Stomach (tissue), 19 donors: Measurements from ENCODE around the gene SOAT2. TPM values are rescaled to one million over a fixed set of nuclear protein-coding genes. Genes with fewer than 3 reads are reported as not detected.

Experiments
- DNase-seq, 2 donors: peaks; one replicate each; pipeline versions ENCODE4 v3.0.0 to v3.0.0-alpha.2; 2013 to 2019
- H3K27ac ChIP-seq, 5 donors: fragments of 200-600 bp in 4 of 5; sonication (generic) in 4 of 5; one replicate each; pipeline ENCODE4 v1.5.1; 2013 to 2019; ENCODE audit warnings: mild to moderate bottlenecking in 1 of 5, moderate library complexity in 1 of 5
- H3K27me3 ChIP-seq, 3 donors: fragments of 200-600 bp; sonication (generic); one replicate each; pipeline ENCODE4 v1.5.1; 2017 to 2019; ENCODE audit warnings: mixed run types in 1 of 3
- H3K36me3 ChIP-seq, 4 donors: fragments of 200-600 bp; sonication (generic); 1 replicate in 3 of 4; 2 replicates in 1 of 4; pipeline ENCODE4 v1.5.1; 2016 to 2019
- H3K4me1 ChIP-seq, 4 donors: fragments of 200-600 bp; sonication (generic); one replicate each; pipeline ENCODE4 v1.5.1; 2016 to 2019
- H3K4me3 ChIP-seq, 4 donors: fragments of 200-600 bp; sonication (generic) in 3 of 4; one replicate each; pipeline ENCODE4 v1.5.1; 2016 to 2019; ENCODE audit warnings: mild to moderate bottlenecking in 1 of 4
- H3K9me3 ChIP-seq, 4 donors: fragments of 200-600 bp; sonication (generic); one replicate each; pipeline ENCODE4 v1.5.1; 2016 to 2019
- EP300 ChIP-seq: sonication (generic); formaldehyde crosslinking; IDR thresholded peaks from one replicate; pipeline ENCODE4 v1.6.1; 2017; ENCODE audit warnings: antibody characterized with exemption
- POLR2A ChIP-seq, 4 donors: fragments of 450-650 bp; IDR thresholded peaks; one replicate each; pipeline ENCODE4 v1.6.1; 2016; ENCODE audit warnings: antibody characterized with exemption in 4 of 4, control low read depth in 2 of 4, mild to moderate bottlenecking in 1 of 4, moderate library complexity in 1 of 4
- POLR2AphosphoS5 ChIP-seq, 3 donors: sonication (generic); formaldehyde crosslinking; IDR thresholded peaks; one replicate each; pipeline ENCODE4 v1.6.1; 2016; ENCODE audit warnings: antibody characterized with exemption in 3 of 3
- WGBS, 5 donors: extraction: QIAGEN DNeasy Blood & Tissue Kit in 3 of 5; methylation state at CpG; one replicate each; pipeline versions ENCODE4 v1.1.5 to v1.1.7; 2013 to 2018; 5-methylcytosine and 5-hydroxymethylcytosine counted together
- intact Hi-C: fragments of 100-400 bp; cut with DNase I; formaldehyde crosslinking; loops from one replicate; pipeline ENCODE4 v1.15.1; 2023; ENCODE audit warnings: low total_unique reads
- long read RNA-seq, 10 donors: transcript quantifications; one replicate each; lab custom pipeline, GENCODE V29; 2026
- polyA plus RNA-seq, 3 donors: library from polyadenylated mRNA; stranded (reverse); fragments of 200-250 nt; gene quantifications; one replicate each; pipeline ENCODE4 v1.2.3, GENCODE V29; 2013
- total RNA-seq, 5 donors: library from RNA; depleted of rRNA; stranded (reverse); fragments of >200 nt; gene quantifications; one replicate each; pipeline versions ENCODE4 v1.1.0 to v1.2.3, GENCODE V29; 2014 to 2016
- TF ChIP-seq, protein P1 (sequence below), 7 experiments: fragments of 450-650 bp in 4 of 7; fragments of 200-600 bp in 3 of 7; sonication (generic) in 3 of 7; IDR thresholded peaks; one replicate each; pipeline ENCODE4 v1.5.1; 2016 to 2019; ENCODE audit warnings: antibody characterized with exemption in 7 of 7, control low read depth in 2 of 7, mild to moderate bottlenecking in 1 of 7
- donor health status: healthy with polysubstance abuse.
- donor health status: Bipolar disorder and iron deficiency.
- donor health status: healthy.

Gene SOAT2, protein sequence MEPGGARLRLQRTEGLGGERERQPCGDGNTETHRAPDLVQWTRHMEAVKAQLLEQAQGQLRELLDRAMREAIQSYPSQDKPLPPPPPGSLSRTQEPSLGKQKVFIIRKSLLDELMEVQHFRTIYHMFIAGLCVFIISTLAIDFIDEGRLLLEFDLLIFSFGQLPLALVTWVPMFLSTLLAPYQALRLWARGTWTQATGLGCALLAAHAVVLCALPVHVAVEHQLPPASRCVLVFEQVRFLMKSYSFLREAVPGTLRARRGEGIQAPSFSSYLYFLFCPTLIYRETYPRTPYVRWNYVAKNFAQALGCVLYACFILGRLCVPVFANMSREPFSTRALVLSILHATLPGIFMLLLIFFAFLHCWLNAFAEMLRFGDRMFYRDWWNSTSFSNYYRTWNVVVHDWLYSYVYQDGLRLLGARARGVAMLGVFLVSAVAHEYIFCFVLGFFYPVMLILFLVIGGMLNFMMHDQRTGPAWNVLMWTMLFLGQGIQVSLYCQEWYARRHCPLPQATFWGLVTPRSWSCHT
- total RNA-seq (under 1 TPM in 1 of 5 donors, not detected in 4; 0.92 TPM), polyA plus RNA-seq (under 1 TPM in 1 of 3 donors, not detected in 2; 0.28 TPM)
- long read RNA-seq, donor 1: 0 reads
- long read RNA-seq, donor 2, partial matches to known transcripts: 0 of 1 reads
- long read RNA-seq, donor 2, other reads (novel, unspliced or antisense): 0 of 1 reads
- long read RNA-seq, donor 3: 0 reads
- long read RNA-seq, donor 4: 0 reads
- long read RNA-seq, donor 5: 0 reads
- long read RNA-seq, donor 6: 0 reads
- long read RNA-seq, donor 7: 0 reads
- long read RNA-seq, donor 8: 0 reads
- long read RNA-seq, donor 9: 0 reads
- long read RNA-seq, donor 10: 0 reads

DNA sequence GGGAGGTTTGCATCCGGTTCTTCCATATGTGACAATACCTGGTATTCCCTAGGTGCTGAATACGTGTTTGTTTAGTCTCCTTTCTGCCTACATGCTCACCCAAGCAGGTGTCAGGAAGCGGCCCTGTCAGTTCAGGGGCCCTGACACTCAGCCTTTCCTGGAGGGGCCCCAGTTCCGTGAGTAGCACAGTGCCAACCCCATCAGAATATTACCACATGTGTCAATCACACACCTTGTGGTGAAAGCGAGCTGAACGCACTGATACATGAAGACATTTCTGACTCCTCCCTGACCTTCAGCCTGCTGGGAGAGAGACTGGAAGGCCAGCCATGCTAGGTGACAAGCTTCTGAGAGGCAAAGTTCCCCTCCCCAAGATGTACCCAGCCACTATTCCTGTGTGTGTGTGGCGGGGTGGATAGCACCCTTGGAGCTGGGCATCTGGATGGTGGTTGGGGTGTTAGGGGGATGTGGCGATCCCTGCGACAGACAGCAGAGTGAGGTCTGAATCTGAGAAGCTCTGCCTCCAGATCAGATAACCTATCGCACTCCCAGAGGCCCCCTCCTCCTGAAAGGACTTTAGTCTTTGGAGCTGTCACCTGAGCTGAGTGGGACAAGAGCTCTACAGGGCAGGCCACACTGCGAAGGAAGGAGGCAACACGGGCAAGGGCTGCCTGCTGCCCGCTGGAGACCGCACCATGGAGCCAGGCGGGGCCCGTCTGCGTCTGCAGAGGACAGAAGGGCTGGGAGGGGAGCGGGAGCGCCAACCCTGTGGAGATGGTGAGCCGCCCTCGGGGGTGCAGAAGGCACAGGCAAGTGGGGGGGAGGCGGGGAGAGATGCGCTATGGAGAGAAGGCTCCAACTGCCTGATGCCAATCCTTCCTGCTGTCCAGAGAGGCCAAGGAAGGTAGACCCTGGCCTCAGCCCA is at the start of gene SOAT2:
Gene SOAT2 (plus strand): TSS at position 604 of the 925 bp plus-strand sequence. CDS start 92 bp downstream, at position 696.
- peak in 1 of 2 donors; percentile 57 for DNase-seq
- TF ChIP-seq, protein P1, sequence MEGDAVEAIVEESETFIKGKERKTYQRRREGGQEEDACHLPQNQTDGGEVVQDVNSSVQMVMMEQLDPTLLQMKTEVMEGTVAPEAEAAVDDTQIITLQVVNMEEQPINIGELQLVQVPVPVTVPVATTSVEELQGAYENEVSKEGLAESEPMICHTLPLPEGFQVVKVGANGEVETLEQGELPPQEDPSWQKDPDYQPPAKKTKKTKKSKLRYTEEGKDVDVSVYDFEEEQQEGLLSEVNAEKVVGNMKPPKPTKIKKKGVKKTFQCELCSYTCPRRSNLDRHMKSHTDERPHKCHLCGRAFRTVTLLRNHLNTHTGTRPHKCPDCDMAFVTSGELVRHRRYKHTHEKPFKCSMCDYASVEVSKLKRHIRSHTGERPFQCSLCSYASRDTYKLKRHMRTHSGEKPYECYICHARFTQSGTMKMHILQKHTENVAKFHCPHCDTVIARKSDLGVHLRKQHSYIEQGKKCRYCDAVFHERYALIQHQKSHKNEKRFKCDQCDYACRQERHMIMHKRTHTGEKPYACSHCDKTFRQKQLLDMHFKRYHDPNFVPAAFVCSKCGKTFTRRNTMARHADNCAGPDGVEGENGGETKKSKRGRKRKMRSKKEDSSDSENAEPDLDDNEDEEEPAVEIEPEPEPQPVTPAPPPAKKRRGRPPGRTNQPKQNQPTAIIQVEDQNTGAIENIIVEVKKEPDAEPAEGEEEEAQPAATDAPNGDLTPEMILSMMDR (IDR thresholded peaks at IDR 0.05): no peak
- TF ChIP-seq POLR2AphosphoS5 (IDR thresholded peaks at IDR 0.05) (no peak), POLR2A (IDR thresholded peaks at IDR 0.05) (no peak), EP300 (no peak)
- H3K4me3 ChIP-seq: no peak within 1 kb of the TSS
- intact Hi-C loops: loop anchor here (5.0 kb wide), 1 partner anchor 36 kb away; no protein-coding TSS in a partner anchor
- H3K27ac ChIP-seq: peak within 1 kb of the TSS in 3 of 5 donors; percentile 10 to 42 (median 39)
- H3K36me3 ChIP-seq: peaks cover 0 to 9% (median 8%) of the 10 kb centered on the region in 4 donors
- peaks cover 0 to 2% (median 0%) of the 10 kb centered on the region in 3 donors for H3K27me3 ChIP-seq
- WGBS, 5 donors: 72 to 77% (median 73%) methylated on average over 22 to 23 of the region's 23 CpGs
- H3K4me1 ChIP-seq: peaks cover 12 to 41% (median 21%) of the 10 kb centered on the region in 4 donors
- no peaks in the 10 kb centered on the region for H3K9me3 ChIP-seq

DNA sequence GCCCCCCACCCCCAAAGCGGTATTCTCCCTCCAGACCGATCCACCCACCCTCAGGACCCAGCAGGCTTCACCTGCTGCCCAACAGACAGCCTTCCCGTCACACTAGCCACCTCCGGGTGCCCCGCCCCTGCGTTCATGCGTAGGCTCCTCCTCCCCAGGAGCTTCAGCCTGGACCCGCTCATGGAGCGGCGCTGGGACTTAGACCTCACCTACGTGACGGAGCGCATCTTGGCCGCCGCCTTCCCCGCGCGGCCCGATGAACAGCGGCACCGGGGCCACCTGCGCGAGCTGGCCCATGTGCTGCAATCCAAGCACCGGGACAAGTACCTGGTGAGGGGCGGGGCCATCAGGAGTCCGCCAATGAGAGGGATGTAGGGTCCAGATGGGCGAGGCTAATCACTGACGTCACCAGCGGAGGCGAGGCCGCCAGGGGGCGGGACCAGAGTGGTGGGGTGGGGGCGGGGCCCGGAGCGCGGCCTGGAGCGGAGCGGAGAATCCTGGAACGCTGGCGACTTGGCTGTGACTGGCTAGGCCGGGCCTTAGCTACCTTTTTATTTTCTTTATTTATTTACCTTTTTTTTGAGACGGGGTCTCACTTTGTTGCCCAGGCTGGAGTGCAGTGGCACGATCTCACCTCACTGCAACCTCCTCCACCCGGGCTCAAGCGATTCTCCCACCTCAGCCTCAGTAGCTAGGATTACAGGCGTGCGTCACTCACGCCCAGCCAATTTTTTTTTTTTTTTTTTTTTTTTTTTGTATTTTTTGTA is 49.0 kb upstream of the SOAT2 start:
- peak; percentile 98 for DNase-seq
- intact Hi-C loops: no loop called here
- H3K4me3 ChIP-seq: peak overlapping the region; percentile 46 to 62 (median 54)
- peak overlapping the region; percentile 91 to 99 (median 98) for H3K27ac ChIP-seq
- H3K27me3 ChIP-seq: no peaks in the 10 kb centered on the region
- peaks cover 11 to 43% (median 35%) of the 10 kb centered on the region in 4 donors for H3K36me3 ChIP-seq
- TF ChIP-seq EP300 (no peak), POLR2A (IDR thresholded peaks at IDR 0.05) (peak in 1 of 4 donors; percentile 77), POLR2AphosphoS5 (IDR thresholded peaks at IDR 0.05) (peak; percentile 32 to 88 (median 88))
- TF ChIP-seq, protein P1 (IDR thresholded peaks at IDR 0.05): peak in 1 of 7 experiments; percentile 16
- no peaks in the 10 kb centered on the region for H3K9me3 ChIP-seq
- WGBS, 5 donors: 3 to 7% (median 6%) methylated on average over 35 to 48 of the region's 48 CpGs
- H3K4me1 ChIP-seq: peaks cover 59 to 80% (median 65%) of the 10 kb centered on the region in 4 donors

DNA sequence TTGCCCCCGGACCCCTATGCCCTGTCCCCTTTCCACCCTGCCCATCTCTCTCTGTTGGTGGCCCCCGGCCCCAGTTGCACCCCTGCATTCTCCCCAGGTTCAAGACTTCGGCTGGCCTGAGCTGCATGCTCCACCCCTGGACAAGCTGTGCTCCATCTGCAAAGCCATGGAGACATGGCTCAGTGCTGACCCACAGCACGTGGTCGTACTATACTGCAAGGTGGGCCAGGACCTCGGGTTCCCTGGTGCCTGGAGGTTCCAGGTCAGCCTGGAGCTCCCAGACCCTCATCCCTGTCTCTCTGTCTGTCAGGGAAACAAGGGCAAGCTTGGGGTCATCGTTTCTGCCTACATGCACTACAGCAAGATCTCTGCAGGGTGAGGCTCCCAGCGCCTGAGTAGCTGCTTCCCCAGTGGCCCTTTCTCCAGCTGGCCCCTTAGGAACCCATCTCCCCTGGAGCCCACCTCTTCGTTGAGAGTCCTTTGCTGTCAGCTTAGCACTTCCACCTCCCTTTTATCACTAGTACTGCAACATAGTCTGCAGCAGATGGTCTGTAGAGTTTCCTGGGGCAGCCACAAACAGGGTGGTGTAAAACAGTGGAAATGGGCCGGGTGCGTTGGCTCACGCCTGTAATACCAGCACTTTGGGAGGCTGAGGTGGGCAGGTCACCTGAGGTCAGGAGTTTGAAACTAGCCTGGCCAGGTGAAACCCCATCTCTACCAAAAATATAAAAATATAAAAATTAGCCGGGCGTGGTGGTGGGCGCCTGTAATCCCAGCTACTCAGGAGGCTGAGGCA is 47.6 kb upstream of the SOAT2 start:
- peak in 1 of 2 donors; percentile 16 for DNase-seq
- Histone ChIP-seq H3K9me3 (no peaks in the 10 kb centered on the region), H3K36me3 (peaks cover 16 to 57% (median 48%) of the 10 kb centered on the region in 4 donors), H3K4me1 (peaks cover 56 to 80% (median 63%) of the 10 kb centered on the region in 4 donors), H3K27ac (peak overlapping the region in 4 of 5 donors; percentile 98 to 99 (median 98)), H3K27me3 (no peaks in the 10 kb centered on the region), H3K4me3 (no peak overlapping the region)
- WGBS, 5 donors: 80 to 89% (median 82%) methylated on average over 13 to 15 of the region's 15 CpGs
- TF ChIP-seq, protein P1 (IDR thresholded peaks at IDR 0.05): no peak
- no peak for TF ChIP-seq POLR2AphosphoS5 (IDR thresholded peaks at IDR 0.05)
- TF ChIP-seq POLR2A (IDR thresholded peaks at IDR 0.05): no peak
- no peak for TF ChIP-seq EP300
- intact Hi-C loops: no loop called here
